ENCODE data around the gene TRPT1. TPM values are rescaled to one million over a fixed set of nuclear protein-coding genes. Genes with fewer than 3 reads are reported as not detected.

Gene TRPT1, protein sequence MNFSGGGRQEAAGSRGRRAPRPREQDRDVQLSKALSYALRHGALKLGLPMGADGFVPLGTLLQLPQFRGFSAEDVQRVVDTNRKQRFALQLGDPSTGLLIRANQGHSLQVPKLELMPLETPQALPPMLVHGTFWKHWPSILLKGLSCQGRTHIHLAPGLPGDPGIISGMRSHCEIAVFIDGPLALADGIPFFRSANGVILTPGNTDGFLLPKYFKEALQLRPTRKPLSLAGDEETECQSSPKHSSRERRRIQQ
- total RNA-seq (10 to 100 TPM; 11.3 to 11.5 TPM), total RNA-seq (5.4 to 28.1 (median 16.2) reads per million in 172 experiments)
- 21.3 TPM for polyA plus RNA-seq (2013, experiment 1 of 2)
- 23.5 TPM for polyA plus RNA-seq (2013, experiment 2 of 2)

DNA sequence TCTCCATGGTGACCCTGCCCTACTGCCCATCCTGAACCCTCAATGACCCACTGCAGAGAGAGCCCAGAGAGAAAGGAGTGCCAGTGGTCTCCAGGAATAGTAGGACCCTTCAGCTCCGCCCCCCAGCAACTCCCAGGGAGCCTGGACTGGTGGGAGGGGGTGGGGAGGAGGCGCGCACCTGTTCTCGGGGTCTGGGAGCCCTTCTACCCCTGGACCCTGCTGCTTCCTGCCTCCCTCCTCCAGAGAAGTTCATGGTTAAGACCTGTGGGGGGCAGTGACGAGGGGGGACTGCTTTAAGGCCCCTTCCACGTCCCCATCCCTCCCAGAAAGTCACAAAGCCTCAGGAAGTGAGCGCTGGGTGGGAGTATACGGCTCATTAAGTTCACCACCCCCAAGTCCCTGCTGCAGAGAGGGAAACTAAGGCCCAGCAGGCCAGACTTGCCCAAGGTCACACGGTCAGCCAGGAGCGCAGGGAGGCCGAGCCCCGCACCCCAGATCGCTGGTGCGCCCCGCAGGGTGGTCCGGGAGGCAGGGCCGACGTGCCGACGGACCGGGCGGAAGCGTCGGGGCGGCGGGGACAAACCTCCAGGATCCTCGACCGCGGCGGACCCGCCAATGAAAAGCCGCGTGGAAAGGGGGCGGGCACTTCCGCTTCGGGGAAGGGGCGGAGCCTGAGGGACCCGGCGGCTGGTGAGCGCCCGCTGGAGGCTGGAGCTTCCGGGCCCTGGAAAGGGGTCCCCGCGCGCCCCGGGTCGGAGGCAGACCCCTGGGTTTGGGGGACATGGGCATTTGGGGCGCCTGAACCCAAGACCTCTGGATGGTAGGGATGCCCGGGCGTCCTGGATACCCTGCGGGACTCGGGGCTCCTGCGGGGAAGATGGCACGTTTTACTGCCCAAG is at the start of gene TRPT1, which contains the start of gene NUDT22:
TRPT1 (minus strand) TSS at position 579 of the 899 bp plus-strand sequence; CDS start at position 253, 326 bp downstream.
NUDT22 (plus strand) TSS at position 667 of the 899 bp plus-strand sequence. CDS start 379 bp downstream, outside the sequence.
- no peaks in the 10 kb centered on the region for H3K9me3 Mint-ChIP-seq
- CTCF ChIA-PET, result interaction anchor here (0.8 to 3.4 kb wide), 9 partner anchors 11 to 79 kb away, joined by 3 to 15 read pairs (median 5); partner anchors contain the start of genes ESRRA, FERMT3, PPP1R14B and STIP1
- Histone ChIP-seq H3K4me1 (ENCODE audit: insufficient read depth, low read length) (peaks cover 57% of the 10 kb centered on the region), H3K27me3 (ENCODE audit: control insufficient read depth in 1 of 2, insufficient read depth in 2 of 2, low read length in 2 of 2) (no peaks in the 10 kb centered on the region), H3K36me3 (ENCODE audit: insufficient read depth, low read length) (peaks cover 24% of the 10 kb centered on the region), H3K27ac (ENCODE audit: low read depth in 1 of 2, low read length in 2 of 2) (peak within 1 kb of the TSS; percentile 77 to 87), H3K4me3 (ENCODE audit: low read length) (peak within 1 kb of the TSS; percentile 99), H3K9me3 (ENCODE audit: control insufficient read depth in 1 of 2, insufficient read depth in 1 of 2, low read length in 2 of 2) (no peaks in the 10 kb centered on the region)
- POLR2A ChIA-PET, result interaction anchor here (1.0 to 6.3 kb wide), 17 partner anchors 9 to 1394 kb away, joined by 3 to 116 read pairs (median 7); partner anchors contain the start of genes BAD, CCDC88B, FERMT3 and FKBP2
- peak; percentile 67 for ATAC-seq (ENCODE audit: poor library complexity)
- peaks cover 6% of the 10 kb centered on the region for H3K36me3 Mint-ChIP-seq (ENCODE audit: low read depth)
- peak within 1 kb of the TSS; percentile 87 for H3K27ac Mint-ChIP-seq
- peaks cover 39% of the 10 kb centered on the region for H3K4me1 Mint-ChIP-seq (ENCODE audit: low read depth)
- peak; percentile 79 to 96 (median 91) for DNase-seq
- H3K4me3 Mint-ChIP-seq, result peak within 1 kb of the TSS; percentile 97
- intact Hi-C loops (cut with DNase I, micrococcal nuclease), result loop anchor here (1.0 to 2.0 kb wide), 4 partner anchors 15 to 40 kb away; partner anchors contain the start of genes FERMT3 (in 2 of the 2), FKBP2 (in 1 of the 2) and STIP1 (in 1 of the 2)
- TF ChIP-seq, protein P1, sequence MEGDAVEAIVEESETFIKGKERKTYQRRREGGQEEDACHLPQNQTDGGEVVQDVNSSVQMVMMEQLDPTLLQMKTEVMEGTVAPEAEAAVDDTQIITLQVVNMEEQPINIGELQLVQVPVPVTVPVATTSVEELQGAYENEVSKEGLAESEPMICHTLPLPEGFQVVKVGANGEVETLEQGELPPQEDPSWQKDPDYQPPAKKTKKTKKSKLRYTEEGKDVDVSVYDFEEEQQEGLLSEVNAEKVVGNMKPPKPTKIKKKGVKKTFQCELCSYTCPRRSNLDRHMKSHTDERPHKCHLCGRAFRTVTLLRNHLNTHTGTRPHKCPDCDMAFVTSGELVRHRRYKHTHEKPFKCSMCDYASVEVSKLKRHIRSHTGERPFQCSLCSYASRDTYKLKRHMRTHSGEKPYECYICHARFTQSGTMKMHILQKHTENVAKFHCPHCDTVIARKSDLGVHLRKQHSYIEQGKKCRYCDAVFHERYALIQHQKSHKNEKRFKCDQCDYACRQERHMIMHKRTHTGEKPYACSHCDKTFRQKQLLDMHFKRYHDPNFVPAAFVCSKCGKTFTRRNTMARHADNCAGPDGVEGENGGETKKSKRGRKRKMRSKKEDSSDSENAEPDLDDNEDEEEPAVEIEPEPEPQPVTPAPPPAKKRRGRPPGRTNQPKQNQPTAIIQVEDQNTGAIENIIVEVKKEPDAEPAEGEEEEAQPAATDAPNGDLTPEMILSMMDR (IDR thresholded peaks at IDR 0.05), result peak; percentile 7
- no peaks in the 10 kb centered on the region for H3K27me3 Mint-ChIP-seq

DNA sequence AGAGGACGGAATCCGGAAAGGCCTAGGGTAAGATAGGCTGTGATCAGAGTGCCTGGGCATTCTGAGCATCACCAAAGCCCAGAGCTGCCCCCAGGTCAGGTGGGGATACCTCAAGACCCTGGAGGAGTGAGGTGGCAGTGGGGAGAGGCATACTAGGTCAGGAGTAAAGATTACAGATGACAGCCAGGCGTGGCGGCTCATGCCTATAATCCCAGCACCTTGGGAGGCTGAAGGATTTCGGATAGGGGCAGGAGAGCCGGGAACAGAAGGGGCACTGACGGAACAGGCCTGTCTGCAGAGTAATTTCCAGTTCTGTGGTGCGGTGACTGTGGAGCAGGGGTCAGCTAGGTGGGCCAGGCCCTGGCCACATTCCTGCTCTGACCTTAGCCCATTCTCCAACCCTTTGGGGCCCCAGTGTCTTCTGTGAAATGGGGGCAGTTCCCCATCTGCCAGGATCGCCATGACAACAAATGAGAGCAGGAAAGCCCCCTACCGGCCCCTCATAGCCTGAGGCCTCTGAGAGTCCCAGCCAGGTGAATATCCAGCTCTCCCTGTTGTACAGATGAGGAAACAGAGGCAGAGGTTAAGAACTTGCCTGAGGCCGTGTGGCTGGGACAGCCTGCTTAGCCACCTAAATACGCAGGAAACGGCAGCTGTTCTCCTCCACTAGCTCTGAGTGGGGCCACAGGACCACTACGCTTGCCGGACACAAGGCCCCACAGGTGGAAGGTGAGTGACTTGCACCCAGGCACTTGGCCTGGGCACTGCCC is 49.2 kb upstream of the TRPT1 start:
- Mint-ChIP-seq H3K36me3 (ENCODE audit: low read depth) (peaks cover 19% of the 10 kb centered on the region), H3K27me3 (peaks cover 3% of the 10 kb centered on the region), H3K4me3 (peak overlapping the region; percentile 25), H3K4me1 (ENCODE audit: low read depth) (peaks cover 12% of the 10 kb centered on the region), H3K27ac (no peak overlapping the region), H3K9me3 (no peaks in the 10 kb centered on the region)
- Histone ChIP-seq H3K4me3 (ENCODE audit: low read length) (no peak overlapping the region), H3K27ac (ENCODE audit: low read depth in 1 of 2, low read length in 2 of 2) (no peak overlapping the region), H3K36me3 (ENCODE audit: insufficient read depth, low read length) (peaks cover 22% of the 10 kb centered on the region), H3K4me1 (ENCODE audit: insufficient read depth, low read length) (peaks cover 21% of the 10 kb centered on the region), H3K27me3 (ENCODE audit: control insufficient read depth in 1 of 2, insufficient read depth in 2 of 2, low read length in 2 of 2) (no peaks in the 10 kb centered on the region), H3K9me3 (ENCODE audit: control insufficient read depth in 1 of 2, insufficient read depth in 1 of 2, low read length in 2 of 2) (no peaks in the 10 kb centered on the region)
- TF ChIP-seq, protein P1 (IDR thresholded peaks at IDR 0.05), result no peak
- ATAC-seq (ENCODE audit: poor library complexity) (no peak), DNase-seq (no peak)
- intact Hi-C loops (cut with DNase I, micrococcal nuclease), result no loop called here
- POLR2A ChIA-PET, result interaction anchor here (1.0 kb wide), 1 partner anchor 68 kb away, joined by 3 read pairs; no protein-coding TSS in a partner anchor
- CTCF ChIA-PET, result interaction anchor here (0.6 to 1.6 kb wide), 4 partner anchors 24 to 1452 kb away, joined by 3 to 5 read pairs (median 3); partner anchors contain the start of gene PLCB3
